ENCODE measurements around the gene SCN1B. TPM values are rescaled to one million over a fixed set of nuclear protein-coding genes. Genes with fewer than 3 reads are reported as not detected.
"Not testable (repeated sequence)": the region's sequence is repeated elsewhere in the genome, so short reads cannot be mapped to it uniquely, and the experiment has no call there.

The SCN1B gene
- total RNA-seq, 1 experiment from 2014 or later = 4.0 TPM

DNA sequence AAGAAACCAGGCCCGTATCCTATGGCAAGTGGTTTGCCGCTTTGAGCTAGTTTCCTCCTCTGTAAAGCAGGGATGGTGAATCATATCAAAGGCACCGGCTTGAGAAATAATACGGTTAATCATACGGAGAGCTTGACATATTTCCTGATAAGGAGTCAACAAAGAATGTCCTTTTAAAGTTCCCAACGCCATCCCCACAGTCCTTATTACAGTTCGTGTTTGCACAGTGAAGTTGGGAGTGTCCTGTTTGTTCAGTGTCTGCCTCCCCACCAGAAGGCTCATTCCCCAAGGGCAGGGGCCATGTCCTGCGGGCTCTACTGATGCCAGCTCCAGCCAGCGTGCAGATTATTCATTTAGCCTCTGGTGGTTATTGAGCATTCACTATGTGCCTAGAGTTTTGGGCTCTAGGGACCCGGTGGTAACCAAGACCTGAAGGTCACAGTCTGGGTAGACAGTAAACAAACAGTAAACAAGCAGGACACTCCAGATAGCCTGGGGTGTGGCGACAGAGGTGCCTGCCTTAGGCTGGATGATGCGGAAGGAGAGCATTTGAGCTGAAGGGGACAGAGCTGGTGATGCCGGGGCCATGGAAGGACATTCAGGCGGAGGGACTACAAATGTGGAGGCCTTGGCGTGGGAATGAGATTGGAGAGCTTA is 23.8 kb upstream of the SCN1B start:
- peak in 1 of 2 experiments; percentile 36 for DNase-seq (ENCODE audit: low read depth in 1 of 2, low spot score in 2 of 2)
- H3K27ac ChIP-seq = no peak overlapping the region

DNA sequence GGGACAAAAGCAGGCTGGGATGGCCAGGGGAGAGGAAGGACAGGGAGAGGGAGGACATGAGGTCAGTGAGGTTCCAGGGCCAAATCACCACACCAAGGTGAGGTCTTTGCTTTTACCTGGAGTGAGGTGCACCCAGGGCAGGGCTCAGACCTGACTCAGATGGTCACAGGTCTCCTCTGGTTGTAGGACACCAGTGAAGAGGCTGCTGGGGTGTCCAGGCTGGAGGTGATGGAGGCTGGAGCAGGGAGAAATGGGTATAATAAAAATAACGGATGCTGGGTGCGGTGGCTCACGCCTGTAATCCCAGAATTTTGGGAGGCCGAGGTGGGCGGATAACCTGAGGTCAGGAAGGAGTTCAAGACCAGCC is 23.3 kb upstream of the SCN1B start:
- Histone ChIP-seq H3K27me3 (replicated peaks) (no peaks in the 10 kb centered on the region), H3K4me1 (replicated peaks) (peaks cover 11% of the 10 kb centered on the region; the same call in 1 of the 2 replicates), H3K9me3 (replicated peaks) (no peaks in the 10 kb centered on the region), H3K27ac (no peak overlapping the region), H3K4me3 (no peak overlapping the region), H3K36me3 (peaks cover 68% of the 10 kb centered on the region)
- peak in 1 of 2 experiments; percentile 28 for DNase-seq (ENCODE audit: low read depth in 1 of 2, low spot score in 2 of 2)

More for the DNA sequence above, 23.8 kb upstream of the SCN1B start:
- no peak overlapping the region for H3K4me3 ChIP-seq
- H3K4me1 ChIP-seq (replicated peaks) = peaks cover 14% of the 10 kb centered on the region; the same call in 1 of the 2 replicates
- no peaks in the 10 kb centered on the region for H3K9me3 ChIP-seq (replicated peaks)
- no peaks in the 10 kb centered on the region for H3K27me3 ChIP-seq (replicated peaks)
- peaks cover 67% of the 10 kb centered on the region for H3K36me3 ChIP-seq

DNA sequence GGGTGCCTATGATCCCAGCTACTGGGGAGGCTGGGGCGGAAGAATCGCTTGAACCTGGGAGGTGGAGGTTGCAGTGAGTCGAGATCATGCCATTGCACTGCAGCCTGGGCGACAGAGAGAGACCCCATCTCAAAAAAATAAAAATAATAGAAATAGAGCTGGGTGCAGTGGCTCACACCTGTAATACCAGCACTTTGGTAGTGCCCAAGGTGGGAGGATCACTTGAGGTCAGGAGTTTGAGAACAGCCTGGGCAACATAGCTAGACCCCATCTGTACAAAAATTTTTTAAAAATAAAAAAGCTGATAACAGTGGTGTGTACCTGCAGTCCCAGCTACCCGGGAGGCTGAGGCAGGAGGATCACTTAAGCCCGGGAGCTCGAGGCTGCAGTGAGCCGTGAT is 22.8 kb upstream of the SCN1B start:
- peaks cover 68% of the 10 kb centered on the region for H3K36me3 ChIP-seq
- H3K27ac ChIP-seq = not testable (repeated sequence)

DNA sequence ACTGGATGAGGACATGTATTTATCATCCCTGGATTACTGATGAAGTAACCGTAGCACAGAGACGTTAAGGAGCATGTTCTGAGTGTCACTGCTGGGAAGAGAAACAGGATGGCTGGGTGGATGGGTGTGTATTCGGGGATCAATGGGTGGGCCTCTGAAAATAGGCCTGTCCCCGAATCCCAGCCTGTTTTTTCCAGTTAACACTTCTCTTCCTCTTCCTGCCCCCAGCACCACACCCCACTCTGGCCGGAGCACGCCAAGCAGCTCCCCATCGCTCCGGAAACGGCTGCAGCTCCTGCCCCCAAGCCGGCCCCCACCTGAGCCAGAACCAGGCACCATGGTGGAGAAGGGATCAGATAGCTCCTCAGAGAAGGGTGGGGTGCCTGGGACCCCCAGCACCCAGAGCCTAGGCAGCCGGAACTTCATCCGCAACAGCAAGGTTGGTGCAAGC is 21.4 kb upstream of the SCN1B start:
- Histone ChIP-seq H3K4me1 (replicated peaks) (peaks cover 18% of the 10 kb centered on the region), H3K4me3 (no peak overlapping the region), H3K36me3 (peaks cover 69% of the 10 kb centered on the region), H3K27ac (no peak overlapping the region), H3K9me3 (replicated peaks) (no peaks in the 10 kb centered on the region), H3K27me3 (replicated peaks) (no peaks in the 10 kb centered on the region)
- no peak for DNase-seq (ENCODE audit: low read depth in 1 of 2, low spot score in 2 of 2)

More for the DNA sequence above, 22.8 kb upstream of the SCN1B start:
- not testable (repeated sequence) for DNase-seq (ENCODE audit: low read depth in 1 of 2, low spot score in 2 of 2); H3K4me3 ChIP-seq; H3K9me3 ChIP-seq (replicated peaks); H3K27me3 ChIP-seq (replicated peaks)
- H3K4me1 ChIP-seq (replicated peaks) = peaks cover 11% of the 10 kb centered on the region; the same call in 1 of the 2 replicates

DNA sequence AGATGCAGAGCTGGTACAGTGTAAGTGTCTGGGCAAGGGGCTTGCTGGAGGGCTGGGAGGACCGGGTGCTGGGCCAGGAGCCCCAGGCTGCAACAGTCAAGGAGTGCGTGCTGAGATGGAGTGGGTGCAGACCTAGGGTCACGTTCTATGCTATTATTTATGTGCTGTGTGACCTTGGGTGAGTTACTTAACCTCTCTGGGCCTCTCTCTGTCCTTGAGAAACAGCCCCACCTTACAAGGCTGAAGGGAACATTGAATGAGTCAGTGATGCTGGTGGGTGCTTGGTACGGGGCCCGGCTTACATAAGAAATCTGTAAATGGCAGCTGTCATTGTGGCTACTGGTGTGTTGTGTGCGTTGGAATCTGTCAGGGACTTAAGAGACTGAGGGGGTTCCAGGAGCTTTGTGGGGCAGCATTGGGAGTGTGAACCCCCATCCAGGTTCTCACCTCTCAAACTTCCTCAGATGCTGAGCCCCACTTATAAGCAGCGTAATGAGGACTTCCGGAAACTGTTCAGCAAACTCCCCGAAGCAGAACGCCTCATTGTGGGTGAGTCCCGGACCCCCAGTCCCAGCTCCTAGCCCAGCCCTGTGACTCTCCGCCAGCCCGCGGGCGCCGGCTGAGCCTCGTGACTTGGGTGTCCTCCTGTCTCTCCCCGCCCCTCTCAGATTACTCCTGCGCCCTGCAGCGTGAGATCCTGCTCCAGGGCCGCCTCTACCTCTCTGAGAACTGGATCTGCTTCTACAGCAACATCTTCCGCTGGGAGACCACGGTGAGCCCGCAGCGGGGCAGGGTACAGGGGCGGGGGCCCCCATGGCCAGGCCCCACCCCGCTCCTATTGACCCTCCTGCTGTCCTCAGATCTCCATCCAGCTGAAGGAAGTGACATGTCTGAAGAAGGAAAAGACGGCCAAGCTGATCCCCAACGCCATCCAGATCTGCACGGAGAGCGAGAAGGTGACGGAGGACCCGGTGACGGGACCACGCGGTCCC is 20.6 kb upstream of the SCN1B start:
- H3K9me3 ChIP-seq (replicated peaks) = no peaks in the 10 kb centered on the region
- H3K4me3 ChIP-seq = no peak overlapping the region
- H3K27ac ChIP-seq = no peak overlapping the region
- no peaks in the 10 kb centered on the region for H3K27me3 ChIP-seq (replicated peaks)
- H3K36me3 ChIP-seq = peaks cover 75% of the 10 kb centered on the region
- DNase-seq (ENCODE audit: low read depth in 1 of 2, low spot score in 2 of 2) = peak in 1 of 2 experiments; percentile 38
- peaks cover 18% of the 10 kb centered on the region for H3K4me1 ChIP-seq (replicated peaks)

DNA sequence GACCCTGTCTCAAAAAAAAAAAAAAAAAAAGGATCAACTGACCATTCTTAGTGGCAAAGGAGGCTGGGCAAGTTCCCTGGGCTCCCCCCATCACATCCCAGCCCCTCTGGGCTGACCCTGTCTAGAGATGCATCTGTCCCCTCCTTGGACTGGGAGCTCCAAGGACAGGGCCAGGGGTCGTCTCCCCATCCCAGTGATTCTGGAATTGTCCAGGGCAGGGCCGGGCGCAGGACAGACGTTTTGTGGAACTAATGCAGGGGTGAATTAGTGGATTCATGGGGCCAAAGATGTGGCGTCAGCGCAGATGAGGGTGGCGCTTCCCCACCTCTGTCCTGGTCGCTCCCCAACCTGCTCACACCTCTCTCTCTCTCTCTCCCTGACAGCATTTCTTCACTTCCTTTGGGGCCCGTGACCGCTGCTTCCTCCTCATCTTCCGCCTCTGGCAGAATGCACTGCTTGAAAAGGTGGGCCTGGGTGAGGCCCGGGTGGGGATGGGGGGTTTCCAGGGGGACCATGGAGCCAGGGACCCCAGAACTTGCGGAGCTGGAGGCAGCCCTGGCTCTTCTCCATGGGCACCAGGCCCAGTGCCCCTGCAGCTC is 19.1 kb upstream of the SCN1B start:
- Histone ChIP-seq H3K36me3 (peaks cover 82% of the 10 kb centered on the region), H3K27me3 (replicated peaks) (no peaks in the 10 kb centered on the region), H3K27ac (no peak overlapping the region), H3K4me3 (no peak overlapping the region), H3K9me3 (replicated peaks) (no peaks in the 10 kb centered on the region), H3K4me1 (replicated peaks) (peaks cover 13% of the 10 kb centered on the region)
- DNase-seq (ENCODE audit: low read depth in 1 of 2, low spot score in 2 of 2) = peak in 1 of 2 experiments; percentile 38

DNA sequence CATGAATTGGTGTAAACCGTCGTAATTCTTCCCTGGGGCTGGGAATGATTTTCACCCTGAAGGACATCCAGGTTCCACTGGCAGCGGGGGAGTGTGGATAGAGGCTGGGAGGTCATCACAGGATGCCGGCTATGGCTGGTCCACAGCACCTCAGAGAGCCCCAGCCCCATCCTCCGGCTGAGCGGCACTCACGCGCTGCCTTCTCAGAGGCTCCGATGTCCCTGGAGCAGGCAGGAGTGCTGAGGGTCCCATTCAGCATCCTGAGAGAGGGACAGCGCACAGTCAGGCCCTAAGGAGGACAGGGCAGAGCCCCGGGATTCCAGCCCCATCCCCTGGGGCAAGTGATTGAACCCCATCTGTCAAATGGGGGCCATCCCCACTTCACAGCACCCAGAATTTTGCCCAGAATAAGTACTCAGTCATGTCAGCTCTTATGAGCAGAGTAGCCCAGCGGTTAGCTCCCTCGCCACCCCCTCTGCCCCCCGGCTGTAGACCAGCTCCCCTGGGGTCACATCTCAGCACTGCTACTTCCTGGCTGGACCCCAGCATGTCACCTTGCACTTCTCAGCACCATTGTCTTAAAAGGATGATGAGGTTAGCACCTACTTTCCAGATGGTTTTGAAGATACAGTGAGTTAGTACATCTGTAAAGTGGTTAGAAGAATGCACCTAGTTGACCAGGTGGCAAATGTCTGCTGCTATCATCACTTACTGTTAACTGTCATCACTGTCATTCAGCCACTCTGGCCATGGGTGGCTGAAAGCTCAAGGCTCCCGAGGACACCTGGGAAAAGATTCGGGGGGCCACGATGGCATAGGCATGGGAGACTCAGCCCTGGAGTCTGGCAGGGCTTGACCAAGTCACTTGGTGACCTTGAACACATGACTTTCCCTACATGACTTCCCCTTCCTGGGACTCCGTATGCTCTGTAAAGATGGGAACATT is 18.3 kb upstream of the SCN1B start:
- no peak overlapping the region for H3K4me3 ChIP-seq
- H3K4me1 ChIP-seq (replicated peaks) = peaks cover 8% of the 10 kb centered on the region
- H3K36me3 ChIP-seq = peaks cover 74% of the 10 kb centered on the region
- no peak overlapping the region for H3K27ac ChIP-seq
- H3K27me3 ChIP-seq (replicated peaks) = no peaks in the 10 kb centered on the region
- peak in 1 of 2 experiments; percentile 39 for DNase-seq (ENCODE audit: low read depth in 1 of 2, low spot score in 2 of 2)
- H3K9me3 ChIP-seq (replicated peaks) = no peaks in the 10 kb centered on the region

DNA sequence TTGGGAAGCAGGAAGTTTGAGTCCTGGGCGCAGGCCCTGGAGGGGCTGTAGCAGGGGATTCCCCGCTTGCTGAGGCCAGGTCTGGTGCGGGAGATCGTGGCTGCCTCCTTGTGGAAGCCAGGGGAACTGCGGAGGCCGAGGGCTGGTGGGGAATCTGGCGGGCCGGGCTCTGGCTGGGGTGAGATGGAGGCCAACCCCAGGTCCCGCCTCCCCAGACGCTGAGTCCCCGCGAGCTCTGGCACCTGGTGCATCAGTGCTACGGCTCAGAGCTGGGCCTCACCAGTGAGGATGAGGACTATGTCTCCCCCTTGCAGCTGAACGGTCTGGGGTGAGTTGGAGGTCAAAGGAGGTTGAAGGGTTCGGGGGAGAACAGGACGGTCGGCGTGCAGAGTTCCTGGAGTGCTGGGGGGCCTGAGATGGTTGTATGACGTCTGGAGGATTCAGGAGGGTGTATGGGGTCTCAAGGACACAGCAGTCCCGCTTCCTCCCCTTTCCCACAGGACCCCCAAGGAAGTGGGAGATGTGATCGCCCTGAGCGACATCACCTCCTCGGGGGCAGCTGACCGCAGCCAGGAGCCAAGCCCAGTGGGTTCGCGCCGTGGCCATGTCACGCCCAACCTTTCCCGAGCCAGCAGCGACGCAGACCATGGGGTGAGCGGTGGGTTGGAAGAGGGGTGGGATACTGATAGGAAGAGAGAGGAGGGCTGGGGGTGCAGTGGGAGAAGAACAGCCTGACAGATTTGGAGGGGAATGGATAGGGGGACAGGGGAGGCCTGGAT is 17.0 kb upstream of the SCN1B start:
- no peak overlapping the region for H3K4me3 ChIP-seq
- DNase-seq (ENCODE audit: low read depth in 1 of 2, low spot score in 2 of 2) = peak; percentile 60 to 78
- no peak overlapping the region for H3K27ac ChIP-seq
- H3K27me3 ChIP-seq (replicated peaks) = no peaks in the 10 kb centered on the region
- H3K36me3 ChIP-seq = peaks cover 82% of the 10 kb centered on the region
- peaks cover 8% of the 10 kb centered on the region for H3K4me1 ChIP-seq (replicated peaks)
- H3K9me3 ChIP-seq (replicated peaks) = no peaks in the 10 kb centered on the region

DNA sequence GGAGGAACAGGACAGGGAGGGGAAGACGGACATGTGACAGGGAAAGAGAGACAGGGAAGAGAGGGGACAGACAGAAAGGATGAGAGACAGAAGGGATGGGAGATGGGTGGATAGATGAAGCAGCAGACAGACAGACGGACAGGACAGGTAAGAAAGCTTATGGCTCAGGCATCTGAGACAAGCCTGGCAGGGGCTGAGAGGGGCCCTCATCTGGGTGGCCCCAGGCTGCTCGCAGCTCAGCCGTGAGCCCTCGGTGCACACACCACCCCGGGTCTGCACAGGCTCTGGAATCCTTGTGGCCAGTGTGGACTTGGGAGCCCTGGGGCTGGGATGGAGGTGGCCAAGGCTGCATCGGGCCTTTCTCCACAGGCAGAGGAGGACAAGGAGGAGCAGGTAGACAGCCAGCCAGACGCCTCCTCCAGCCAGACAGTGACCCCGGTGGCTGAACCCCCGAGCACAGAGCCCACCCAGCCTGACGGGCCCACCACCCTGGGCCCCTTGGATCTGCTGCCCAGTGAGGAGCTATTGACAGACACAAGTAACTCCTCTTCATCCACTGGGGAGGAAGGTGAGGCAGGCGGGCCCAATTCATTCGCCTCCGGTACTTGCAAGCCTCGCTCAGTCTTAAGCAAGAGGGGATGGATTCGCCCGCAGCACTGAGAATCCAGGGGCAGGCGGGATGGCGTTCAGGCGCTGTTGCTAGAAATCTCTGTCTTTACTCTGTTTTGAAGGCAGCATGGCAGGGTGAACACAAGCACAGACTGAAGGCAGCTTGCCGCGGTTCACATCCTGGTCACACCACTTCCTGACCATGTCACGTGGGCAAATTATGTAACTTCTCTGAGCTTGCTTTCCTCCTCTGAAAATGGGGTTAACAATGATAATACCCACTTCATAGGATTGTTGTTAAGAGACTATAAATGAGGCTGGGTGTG is 16.2 kb upstream of the SCN1B start:
- peaks cover 86% of the 10 kb centered on the region for H3K36me3 ChIP-seq
- DNase-seq (ENCODE audit: low read depth in 1 of 2, low spot score in 2 of 2) = peak in 1 of 2 experiments; percentile 36
- H3K27ac ChIP-seq = no peak overlapping the region

DNA sequence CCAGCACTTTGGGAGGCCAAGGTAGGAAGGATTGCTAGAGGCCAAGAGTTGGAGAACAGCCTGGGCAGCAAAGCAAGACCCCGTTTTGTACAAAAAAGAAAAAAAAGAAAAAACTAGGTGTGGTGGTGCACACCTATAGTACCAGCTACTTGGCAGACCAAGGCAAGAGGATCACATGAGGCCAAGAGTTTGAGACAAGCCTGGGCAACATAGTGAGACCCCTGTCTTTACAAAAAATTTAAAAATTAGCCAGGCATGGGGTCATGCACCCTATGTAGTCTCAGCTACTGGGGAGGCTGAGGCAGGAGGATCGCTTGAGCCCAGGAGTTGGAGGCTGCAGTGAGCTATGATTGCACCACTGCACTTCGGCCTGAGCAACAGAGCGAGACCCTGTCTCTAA is 15.5 kb upstream of the SCN1B start:
- H3K4me1 ChIP-seq (replicated peaks); DNase-seq (ENCODE audit: low read depth in 1 of 2, low spot score in 2 of 2); H3K27ac ChIP-seq; H3K4me3 ChIP-seq; H3K9me3 ChIP-seq (replicated peaks); H3K27me3 ChIP-seq (replicated peaks): not testable (repeated sequence)
- peaks cover 86% of the 10 kb centered on the region for H3K36me3 ChIP-seq

More for the DNA sequence above, 16.2 kb upstream of the SCN1B start:
- H3K4me1 ChIP-seq (replicated peaks) = peaks cover 8% of the 10 kb centered on the region
- no peak overlapping the region for H3K4me3 ChIP-seq
- no peaks in the 10 kb centered on the region for H3K27me3 ChIP-seq (replicated peaks)
- H3K9me3 ChIP-seq (replicated peaks) = no peaks in the 10 kb centered on the region

DNA sequence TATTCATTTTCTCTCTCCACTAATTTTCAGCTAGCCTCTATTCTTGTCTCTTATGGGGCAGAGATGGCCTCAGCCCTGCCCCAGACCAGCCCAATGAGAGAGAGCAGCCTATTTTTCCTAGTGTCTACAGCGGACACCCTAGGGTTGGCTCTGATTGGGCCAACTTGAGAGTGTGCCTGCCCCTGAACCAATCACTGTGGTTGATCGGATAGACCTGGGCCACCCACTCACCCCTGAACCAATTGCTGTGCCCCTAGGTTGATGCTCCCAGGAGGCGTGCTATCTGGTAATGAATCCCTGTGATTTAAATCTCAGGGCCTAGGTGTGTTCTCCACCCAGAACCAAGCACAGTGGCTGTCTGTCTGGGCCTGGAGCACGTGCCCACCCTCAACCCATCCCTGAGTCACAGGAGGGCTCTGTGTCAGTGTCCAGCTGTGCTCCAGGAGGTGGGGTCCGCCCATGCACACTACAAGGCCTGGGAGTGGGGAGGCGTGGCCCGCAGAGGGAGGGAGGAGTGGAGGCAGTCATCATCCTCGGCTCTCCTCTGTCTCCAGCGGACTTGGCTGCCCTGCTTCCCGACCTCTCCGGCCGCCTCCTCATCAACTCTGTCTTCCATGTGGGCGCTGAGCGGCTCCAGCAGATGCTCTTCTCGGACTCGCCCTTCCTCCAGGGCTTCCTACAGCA is 14.9 kb upstream of the SCN1B start:
- no peak for DNase-seq (ENCODE audit: low read depth in 1 of 2, low spot score in 2 of 2)

More for the DNA sequence above, 14.9 kb upstream of the SCN1B start:
- no peak overlapping the region for H3K4me3 ChIP-seq
- H3K27me3 ChIP-seq (replicated peaks) = no peaks in the 10 kb centered on the region
- H3K9me3 ChIP-seq (replicated peaks) = no peaks in the 10 kb centered on the region
- H3K4me1 ChIP-seq (replicated peaks) = peaks cover 8% of the 10 kb centered on the region
- H3K36me3 ChIP-seq = peaks cover 85% of the 10 kb centered on the region
- no peak overlapping the region for H3K27ac ChIP-seq
